Heart left ventricle (tissue), 16 donors: ENCODE measurements around the gene TMIE. TPM values are rescaled to one million over a fixed set of nuclear protein-coding genes. Genes with fewer than 3 reads are reported as not detected.
A peak's percentile ranks its signal among the peaks of the same experiment; 100 is the strongest.

Experiments
- ATAC-seq, 4 donors: fragments of 200-7000 bp; cut with Tn5 transposase; one replicate each; pipeline ENCODE4 v1.9.1; 2020 to 2022; ENCODE audit warnings: moderate library complexity in 4 of 4, mild to moderate bottlenecking in 3 of 4, moderate number of reproducible peaks in 1 of 4
- DNase-seq, 5 donors: peaks; one replicate each; pipeline ENCODE4 v3.0.0-alpha.2; 2020
- H3K27ac ChIP-seq, 12 donors: fragments of 200-600 bp; sonication (generic) in 4 of 12; one replicate each; pipeline versions ENCODE4 v1.5.0 to v1.8.0; 2016 to 2022; ENCODE audit warnings: mild to moderate bottlenecking in 2 of 12
- H3K27me3 ChIP-seq, 9 donors: fragments of 200-600 bp; sonication (generic) in 2 of 9; one replicate each; pipeline versions ENCODE4 v1.5.1 to v1.8.0; 2016 to 2022; ENCODE audit warnings: mild to moderate bottlenecking in 3 of 9
- H3K36me3 ChIP-seq, 9 donors: fragments of 200-600 bp; sonication (generic) in 2 of 9; one replicate each; pipeline versions ENCODE4 v1.5.0 to v1.8.0; 2018 to 2022; ENCODE audit warnings: mild to moderate bottlenecking in 2 of 9
- H3K4me1 ChIP-seq, 12 donors: fragments of 200-600 bp; sonication (generic) in 4 of 12; one replicate each; pipeline versions ENCODE4 v1.5.0 to v1.8.0; 2016 to 2022; ENCODE audit warnings: mild to moderate bottlenecking in 3 of 12
- H3K4me3 ChIP-seq, 12 donors: fragments of 200-600 bp; sonication (generic) in 4 of 12; one replicate each; pipeline versions ENCODE4 v1.5.0 to v1.8.0; 2017 to 2022; ENCODE audit warnings: mild to moderate bottlenecking in 9 of 12, moderate library complexity in 4 of 12
- H3K9me3 ChIP-seq, 12 donors: fragments of 200-600 bp; sonication (generic) in 4 of 12; one replicate each; pipeline versions ENCODE4 v1.5.0 to v1.8.0; 2016 to 2022; ENCODE audit warnings: mild to moderate bottlenecking in 1 of 12
- CTCF ChIP-seq, 12 donors: fragments of 200-600 bp; sonication (generic) in 4 of 12; IDR thresholded peaks; one replicate each; pipeline versions ENCODE4 v1.5.0 to v1.8.0; 2018 to 2022; ENCODE audit warnings: antibody characterized with exemption in 12 of 12, mild to moderate bottlenecking in 5 of 12
- POLR2A ChIP-seq, 2 donors: fragments of 450-650 bp; IDR thresholded peaks; one replicate each; pipeline ENCODE4 v1.6.1; 2017; ENCODE audit warnings: antibody characterized with exemption in 2 of 2, mild to moderate bottlenecking in 2 of 2, moderate library complexity in 2 of 2
- WGBS, 4 donors: extraction: QIAGEN DNeasy Blood & Tissue Kit in 2 of 4; methylation state at CpG; one replicate each; pipeline versions ENCODE4 v1.1.5 to v1.1.7; 2013 to 2018; 5-methylcytosine and 5-hydroxymethylcytosine counted together
- intact Hi-C, 10 donors: fragments of 100-400 bp; cut with DNase I; formaldehyde crosslinking; loops; one replicate each; pipeline versions ENCODE4 v1.11.1 to v1.14.2; 2022
- polyA plus RNA-seq, 2 donors: library from polyadenylated mRNA; stranded (reverse); fragments of 200-250 nt; gene quantifications; one replicate each; pipeline ENCODE4 v1.2.3, GENCODE V29; 2013
- total RNA-seq, 9 donors: library from RNA; depleted of rRNA in 2 of 9; stranded (reverse); fragments of >200 nt in 2 of 9; fragmentation: NEBNext Ultra II Directional in 3 of 9; extraction: Animal tissue kit (Norgen Biotek cat#: 25700) in 3 of 9; gene quantifications; one replicate each; pipeline versions ENCODE4 v1.1.0 to v1.2.4, GENCODE V29; 2016 to 2023
- donor health status: ischemic (EF 13 %, LVEDD 7.1; RV severe dilation, severe dysfunction).
- donor health status: healthy with polysubstance abuse.
- donor health status: DM: no; HTN: yes; CAD: no.
- donor health status: DM: no; HTN: no; CAD: no.
- donor health status: ischemic (EF 25% LVEDD 6.9; RV normal size, moderate dysfunction).
- donor health status: ischemic (EF 25% LVEDD 5.7; RV mildly dilated, moderate dysfunction).
- donor health status: healthy.
- donor health status: DM: yes; HTN: yes; CAD: no.
- donor health status: ischemic (EF 35%, LVEDD 5.7; RV mildly dilated, moderate dysfunction).
- donor health status: nonischemic (EF 11% LVEDD 7.7; RV severe dilation, severe dysfunction).
- donor health status: DM: yes; HTN: yes; CAD: no.
- donor health status: PGD.
- donor health status: ischemic (EF 29% LVEDD 5.4; RV normal size, mild dysfunction).
- donor health status: nonischemic (EF 23%, LVEDD 6.1; RV moderate dilation, normal function).

The TMIE gene
- total and polyA plus RNA-seq, 11 donors = 0.46 to 0.95 (median 0.61) TPM; not detected in 1

- Histone ChIP-seq H3K27ac (no peak overlapping the region), H3K9me3 (peaks cover 0 to 3% (median 0%) of the 10 kb centered on the region in 12 donors), H3K36me3 (no peaks in the 10 kb centered on the region), H3K4me3 (no peak overlapping the region), H3K4me1 (peaks cover 0 to 7% (median 0%) of the 10 kb centered on the region in 12 donors), H3K27me3 (peaks cover 0 to 16% (median 5%) of the 10 kb centered on the region in 9 donors)
- DNase-seq (no peak), ATAC-seq (no peak)
- TF ChIP-seq CTCF (IDR thresholded peaks at IDR 0.05) (no peak), POLR2A (IDR thresholded peaks at IDR 0.05) (no peak)
- intact Hi-C loops = loop anchor here in 1 of 10 donors (5.0 kb wide), 1 partner anchor 106 kb away; no protein-coding TSS in a partner anchor
- WGBS, 4 donors = 66 to 98% (median 78%) methylated on average over 2 of the region's 2 CpGs
Measured at GRCh38 chr3:46721009-46721408, 19.8 kb downstream of the TMIE start.

GRCh38 chr3:46722443-46722842 lies 21.3 kb downstream of the TMIE start:
- no peak overlapping the region for H3K4me3 ChIP-seq
- intact Hi-C loops = loop anchor here in 1 of 10 donors (5.0 kb wide), 1 partner anchor 105 kb away; no protein-coding TSS in a partner anchor
- ATAC-seq (no peak), DNase-seq (no peak)
- H3K4me1 ChIP-seq = peaks cover 0 to 7% (median 0%) of the 10 kb centered on the region in 12 donors
- TF ChIP-seq POLR2A (IDR thresholded peaks at IDR 0.05) (no peak), CTCF (IDR thresholded peaks at IDR 0.05) (no peak)
- H3K9me3 ChIP-seq = peaks cover 0 to 3% (median 0%) of the 10 kb centered on the region in 12 donors
- no peaks in the 10 kb centered on the region for H3K36me3 ChIP-seq
- H3K27ac ChIP-seq = no peak overlapping the region
- peaks cover 0 to 15% (median 5%) of the 10 kb centered on the region in 9 donors for H3K27me3 ChIP-seq
- WGBS, 4 donors = 89 to 94% (median 92%) methylated on average over 5 of the region's 5 CpGs

GRCh38 chr3:46724424-46724823 lies 23.2 kb downstream of the TMIE start:
- DNase-seq (no peak), ATAC-seq (no peak)
- no peaks in the 10 kb centered on the region for H3K36me3 ChIP-seq
- intact Hi-C loops = loop anchor here in 1 of 10 donors (5.0 kb wide), 1 partner anchor 103 kb away; no protein-coding TSS in a partner anchor
- H3K9me3 ChIP-seq = peaks cover 0 to 3% (median 0%) of the 10 kb centered on the region in 12 donors
- no peak overlapping the region for H3K27ac ChIP-seq
- 64 to 88% (median 68%) methylated on average over 4 of the region's 4 CpGs for WGBS, 4 donors
- peaks cover 0 to 5% (median 0%) of the 10 kb centered on the region in 12 donors for H3K4me1 ChIP-seq
- H3K4me3 ChIP-seq = no peak overlapping the region
- no peak for TF ChIP-seq CTCF (IDR thresholded peaks at IDR 0.05)
- no peak for TF ChIP-seq POLR2A (IDR thresholded peaks at IDR 0.05)
- H3K27me3 ChIP-seq = peaks cover 0 to 6% (median 0%) of the 10 kb centered on the region in 9 donors

GRCh38 chr3:46725621-46726314 lies 24.6 kb downstream of the TMIE start:
- no peak overlapping the region for H3K27ac ChIP-seq
- H3K4me1 ChIP-seq = peaks cover 0 to 5% (median 0%) of the 10 kb centered on the region in 12 donors
- peaks cover 0 to 3% (median 0%) of the 10 kb centered on the region in 12 donors for H3K9me3 ChIP-seq
- no peak for DNase-seq
- no peak overlapping the region for H3K4me3 ChIP-seq
- intact Hi-C loops = no loop called here
- no peaks in the 10 kb centered on the region for H3K36me3 ChIP-seq
- TF ChIP-seq CTCF (IDR thresholded peaks at IDR 0.05) (no peak), POLR2A (IDR thresholded peaks at IDR 0.05) (no peak)
- ATAC-seq = peak in 3 of 4 donors; percentile 32 to 67 (median 34)
- WGBS, 4 donors = 52 to 61% (median 55%) methylated on average over 6 of the region's 6 CpGs
- H3K27me3 ChIP-seq = peaks cover 0 to 6% (median 0%) of the 10 kb centered on the region in 9 donors
